OCI-LY7 (cell line): ENCODE results near the gene HOMER3. TPM values are rescaled to one million over a fixed set of nuclear protein-coding genes. Genes with fewer than 3 reads are reported as not detected.

Experiments used
- BruUV-seq: library from RNA; stranded (reverse); fragments of 400-500 nt; replicated peaks from 2 replicates; lab custom pipeline; 2021; lab: Mats Ljungman, UMichigan
- CTCF ChIA-PET: fragments of 300-600 bp; sonication (Branson Sonifier 250); formaldehyde crosslinking; loops from one replicate; lab custom pipeline; 2022; ENCODE audit warnings: antibody characterized with exemption; ENCODE audit not compliant: unreplicated experiment; lab: Charles Lee
- POLR2A ChIA-PET: fragments of 300-600 bp; sonication (Branson Sonifier 250); formaldehyde crosslinking; loops from one replicate; lab custom pipeline; 2022; ENCODE audit warnings: antibody characterized with exemption; lab: Charles Lee
- DNase-seq: peaks from one replicate; pipeline ENCODE4 v3.0.0-alpha.2; 2015; ENCODE audit warnings: low spot score
- H2AFZ ChIP-seq: fragments of 200-600 bp; sonication (generic), shearing (Covaris generic); 2 replicates; pipeline ENCODE4 v1.6.1; 2014; ENCODE audit warnings: mild to moderate bottlenecking, antibody characterized with exemption, low read length, moderate library complexity
- H3K27ac ChIP-seq: fragments of 200-600 bp; sonication (generic); 2 replicates; pipeline ENCODE4 v1.5.1; 2014; ENCODE audit warnings: mixed run types, low read depth, mild to moderate bottlenecking, moderate library complexity, low read length, inconsistent platforms; ENCODE audit not compliant: poor library complexity, severe bottlenecking
- H3K36me3 ChIP-seq: fragments of 200-600 bp; sonication (generic); 2 replicates; pipeline ENCODE4 v1.6.1; 2014; ENCODE audit warnings: mild to moderate bottlenecking, antibody characterized with exemption, low read length, moderate library complexity, mixed read lengths; ENCODE audit not compliant: insufficient read depth
- H3K4me1 ChIP-seq: fragments of 200-600 bp; sonication (generic); 2 replicates; pipeline ENCODE4 v1.5.1; 2014; ENCODE audit warnings: mild to moderate bottlenecking, low read length; ENCODE audit not compliant: insufficient read depth, poor library complexity, severe bottlenecking
- H3K4me2 ChIP-seq: fragments of 200-600 bp; sonication (generic); 2 replicates; pipeline ENCODE4 v1.6.1; 2014; ENCODE audit warnings: mild to moderate bottlenecking, low read length
- H3K4me3 ChIP-seq: fragments of 200-600 bp; sonication (generic); 2 replicates; pipeline ENCODE4 v1.5.1; 2014; ENCODE audit warnings: mild to moderate bottlenecking, low read depth, low read length; ENCODE audit not compliant: poor library complexity, severe bottlenecking
- H3K79me2 ChIP-seq: fragments of 200-600 bp; sonication (generic); 2 replicates; pipeline ENCODE4 v1.6.1; 2016; ENCODE audit warnings: low read depth, mild to moderate bottlenecking, low read length, moderate library complexity, mixed read lengths; ENCODE audit not compliant: insufficient read depth
- H3K9me2 ChIP-seq: fragments of 200-600 bp; sonication (generic); 2 replicates; pipeline ENCODE4 v1.6.1; 2016; ENCODE audit warnings: mild to moderate bottlenecking, low read length, mixed read lengths; ENCODE audit not compliant: insufficient read depth
- H3K9me3 ChIP-seq: fragments of 200-600 bp; sonication (generic); 2 replicates; pipeline ENCODE4 v1.6.1; 2014; ENCODE audit warnings: mild to moderate bottlenecking, mixed run types, low read length, mixed read lengths
- H4K20me1 ChIP-seq: fragments of 200-600 bp; sonication (generic); 2 replicates; pipeline ENCODE4 v1.6.1; 2014; ENCODE audit warnings: mild to moderate bottlenecking, antibody characterized with exemption, low read length, moderate library complexity, mixed read lengths; ENCODE audit not compliant: insufficient read depth
- CTCF ChIP-seq: fragments of 200-600 bp; sonication (generic); conservative IDR thresholded peaks from 2 replicates; pipeline ENCODE4 v1.5.1; 2014; ENCODE audit warnings: mild to moderate bottlenecking, antibody characterized with exemption, low read length, moderate library complexity, mixed read lengths
- EZH2phosphoT487 ChIP-seq: fragments of 200-600 bp; sonication (generic); IDR thresholded peaks from 2 replicates; pipeline ENCODE4 v1.6.1; 2018; ENCODE audit warnings: low read depth, borderline replicate concordance, mild to moderate bottlenecking, mixed run types, antibody characterized with exemption, low read length, moderate library complexity, mixed read lengths
- intact Hi-C: fragments of 100-400 bp; cut with micrococcal nuclease; formaldehyde crosslinking; loops from one replicate; pipeline ENCODE4 v1.10.0; 2022; ENCODE audit not compliant: unreplicated experiment
- total RNA-seq, 2 experiments: library from RNA; depleted of rRNA in 1 of 2; stranded (reverse); fragments of >200 nt in 1 of 2; shearing (Covaris generic) in 1 of 2; gene quantifications; 2 replicates each; pipeline ENCODE4 v1.2.3, GENCODE V29; 2014 to 2022

HOMER3 gene
- total RNA-seq, 2 experiments from 2014 or later, result 15.5 to 16.1 TPM

DNA sequence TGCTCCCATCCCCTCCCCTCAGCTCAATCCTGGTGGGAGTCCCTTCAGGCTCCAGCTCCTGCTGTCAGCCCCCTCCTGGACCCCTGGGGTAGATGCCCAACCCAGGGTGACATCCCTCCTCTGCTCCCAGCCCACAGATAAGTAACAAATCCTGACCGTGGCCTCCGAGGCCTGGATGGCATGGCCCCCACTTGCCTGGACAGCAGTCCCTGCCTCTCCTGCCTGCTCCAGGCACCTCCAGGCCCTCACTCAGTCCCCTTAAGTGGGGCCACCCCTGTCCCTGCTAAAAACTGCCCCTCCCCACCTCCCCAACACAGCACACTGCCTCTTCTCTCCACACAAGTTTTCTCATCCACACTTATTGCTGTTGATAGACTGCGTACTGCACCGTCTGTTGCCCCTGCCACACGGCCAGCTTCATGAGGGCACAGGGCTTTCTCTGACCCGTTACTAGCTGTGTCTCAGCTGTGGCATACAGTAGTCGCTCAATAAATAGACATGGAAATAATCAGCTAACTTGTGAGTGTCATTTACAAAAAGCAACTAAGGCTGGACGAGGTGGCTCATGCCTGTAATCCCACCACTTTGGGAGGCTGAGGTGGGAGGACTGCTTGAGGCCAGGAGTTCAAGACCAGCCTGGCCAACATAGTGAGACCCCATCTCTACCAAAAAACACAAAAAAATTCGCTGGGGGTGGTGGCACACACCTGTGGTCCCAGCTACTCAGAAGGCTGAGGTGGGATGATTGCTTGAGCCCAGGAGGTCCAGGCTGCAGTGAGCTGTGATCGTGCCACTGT is 50.9 kb downstream of the HOMER3 start:
- Histone ChIP-seq H3K36me3 (no peaks in the 10 kb centered on the region), H4K20me1 (no peaks in the 10 kb centered on the region), H3K27ac (no peak overlapping the region), H3K9me3 (no peaks in the 10 kb centered on the region), H3K4me3 (no peak overlapping the region), H3K9me2 (no peaks in the 10 kb centered on the region), H3K4me2 (no peak overlapping the region), H2AFZ (no peak overlapping the region), H3K79me2 (no peaks in the 10 kb centered on the region), H3K4me1 (no peaks in the 10 kb centered on the region)
- ChIA-PET POLR2A (interaction anchor here (0.6 kb wide), 1 partner anchor 8 kb away, joined by 3 read pairs; no protein-coding TSS in a partner anchor), CTCF (no interaction called here)
- TF ChIP-seq CTCF (no peak), EZH2phosphoT487 (no peak)
- intact Hi-C loops, result no loop called here
- DNase-seq, result no peak
- BruUV-seq, result no TSS peak

DNA sequence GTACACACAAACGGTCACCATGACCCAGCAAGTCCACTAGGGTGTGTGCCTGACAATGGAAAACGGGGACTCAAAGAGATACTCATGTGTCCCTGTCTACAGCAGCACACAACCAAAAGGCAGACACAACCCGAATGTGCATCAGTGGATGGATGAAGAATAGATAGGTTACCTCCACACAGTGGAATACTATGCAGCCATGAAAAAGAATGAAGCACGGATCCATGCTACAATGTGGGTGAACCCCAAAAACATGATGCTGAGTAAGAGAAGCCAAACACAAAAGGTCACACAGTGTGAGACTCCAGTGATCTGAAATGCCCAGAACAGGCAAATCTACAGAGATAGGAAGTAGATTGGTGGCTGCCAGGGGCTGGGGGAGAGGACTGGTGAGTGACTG is 54.0 kb downstream of the HOMER3 start:
- DNase-seq, result no peak
- CTCF ChIA-PET, result no interaction called here
- no peaks in the 10 kb centered on the region for H4K20me1 ChIP-seq
- no peak overlapping the region for H3K4me3 ChIP-seq
- H3K27ac ChIP-seq, result no peak overlapping the region
- H3K9me2 ChIP-seq, result no peaks in the 10 kb centered on the region
- intact Hi-C loops, result no loop called here
- H3K36me3 ChIP-seq, result no peaks in the 10 kb centered on the region
- H2AFZ ChIP-seq, result no peak overlapping the region
- no peak overlapping the region for H3K4me2 ChIP-seq
- TF ChIP-seq CTCF (no peak), EZH2phosphoT487 (no peak)
- no peaks in the 10 kb centered on the region for H3K79me2 ChIP-seq
- H3K9me3 ChIP-seq, result no peaks in the 10 kb centered on the region
- no TSS peak for BruUV-seq
- H3K4me1 ChIP-seq, result no peaks in the 10 kb centered on the region
- POLR2A ChIA-PET, result no interaction called here
